Hepatocyte (in vitro differentiated cells): Measurements from ENCODE around the gene MTARC2.

ENCODE experiments used
- EZH2 ChIP-seq: fragments of 200-600 bp; sonication (generic); IDR thresholded peaks from 2 replicates; pipeline ENCODE4 v1.6.1; 2016; ENCODE audit warnings: antibody characterized with exemption, mild to moderate bottlenecking, borderline replicate concordance
- EZH2phosphoT487 ChIP-seq: fragments of 200-600 bp; sonication (generic); IDR thresholded peaks from one replicate; pipeline ENCODE4 v1.6.1; 2018; ENCODE audit warnings: antibody characterized with exemption, mild to moderate bottlenecking, low read depth, moderate library complexity; ENCODE audit not compliant: unreplicated experiment, severe bottlenecking
- TF ChIP-seq, protein P1 (sequence below): fragments of 200-600 bp; sonication (generic); IDR thresholded peaks from 2 replicates; pipeline ENCODE4 v1.5.1; 2016; ENCODE audit warnings: antibody characterized with exemption, mild to moderate bottlenecking; ENCODE audit not compliant: poor library complexity

DNA sequence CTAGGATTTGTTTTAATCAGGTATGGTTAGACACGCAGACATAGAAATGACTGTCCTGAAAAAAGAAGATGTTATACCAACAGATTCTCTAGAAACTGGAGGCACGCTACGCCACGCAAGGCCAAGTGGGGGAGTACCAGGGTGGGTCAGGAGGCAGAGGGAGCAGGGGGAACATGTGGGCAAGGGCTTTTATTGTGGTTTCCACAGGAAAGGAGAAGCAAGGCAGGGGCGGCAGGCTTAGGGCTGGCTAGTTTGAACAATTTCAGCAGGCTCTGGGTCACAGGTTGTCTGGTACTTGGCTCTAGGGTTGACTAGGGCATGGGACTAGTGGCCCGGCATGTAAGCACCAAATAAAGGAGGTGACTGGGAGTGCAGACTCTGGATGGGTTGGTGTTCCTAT lies 7.2 kb downstream of the MTARC2 start:
- TF ChIP-seq, protein P1, sequence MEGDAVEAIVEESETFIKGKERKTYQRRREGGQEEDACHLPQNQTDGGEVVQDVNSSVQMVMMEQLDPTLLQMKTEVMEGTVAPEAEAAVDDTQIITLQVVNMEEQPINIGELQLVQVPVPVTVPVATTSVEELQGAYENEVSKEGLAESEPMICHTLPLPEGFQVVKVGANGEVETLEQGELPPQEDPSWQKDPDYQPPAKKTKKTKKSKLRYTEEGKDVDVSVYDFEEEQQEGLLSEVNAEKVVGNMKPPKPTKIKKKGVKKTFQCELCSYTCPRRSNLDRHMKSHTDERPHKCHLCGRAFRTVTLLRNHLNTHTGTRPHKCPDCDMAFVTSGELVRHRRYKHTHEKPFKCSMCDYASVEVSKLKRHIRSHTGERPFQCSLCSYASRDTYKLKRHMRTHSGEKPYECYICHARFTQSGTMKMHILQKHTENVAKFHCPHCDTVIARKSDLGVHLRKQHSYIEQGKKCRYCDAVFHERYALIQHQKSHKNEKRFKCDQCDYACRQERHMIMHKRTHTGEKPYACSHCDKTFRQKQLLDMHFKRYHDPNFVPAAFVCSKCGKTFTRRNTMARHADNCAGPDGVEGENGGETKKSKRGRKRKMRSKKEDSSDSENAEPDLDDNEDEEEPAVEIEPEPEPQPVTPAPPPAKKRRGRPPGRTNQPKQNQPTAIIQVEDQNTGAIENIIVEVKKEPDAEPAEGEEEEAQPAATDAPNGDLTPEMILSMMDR: no peak
- TF ChIP-seq EZH2: no peak
- TF ChIP-seq EZH2phosphoT487: no peak
